GM12878 (cell line): ENCODE measurements around the gene TNFSF8. TPM values are rescaled to one million over a fixed set of nuclear protein-coding genes. Genes with fewer than 3 reads are reported as not detected.

Experiments
- ATAC-seq: fragments of 200-7000 bp; cut with Tn5 transposase; 3 replicates; pipeline ENCODE4 v1.9.1; 2020; ENCODE audit warnings: mild to moderate bottlenecking, moderate library complexity
- BruUV-seq: library from RNA; stranded (reverse); fragments of 400-500 nt; replicated peaks from 2 replicates; lab custom pipeline; 2021; lab: Mats Ljungman, UMichigan
- CTCF ChIA-PET: fragments of 300-600 bp; sonication (Branson Sonifier 250); formaldehyde crosslinking; extraction: SDS; loops from one replicate; lab custom pipeline; 2021; ENCODE audit warnings: inconsistent platforms; lab: Yijun Ruan, JAX
- POLR2A ChIA-PET: fragments of 350-600 bp; formaldehyde crosslinking; extraction: SDS; loops from one replicate; lab custom pipeline; 2021; ENCODE audit warnings: inconsistent platforms; lab: Charles Lee
- RAD21 ChIA-PET: fragments of 300-600 bp; sonication (Branson Sonifier 250); formaldehyde crosslinking; loops from one replicate; lab custom pipeline; 2023; ENCODE audit warnings: antibody characterized with exemption; ENCODE audit not compliant: unreplicated experiment; lab: Charles Lee
- SMC1A ChIA-PET: fragments of 300-600 bp; sonication (Branson Sonifier 250); formaldehyde crosslinking; loops from one replicate; lab custom pipeline; 2023; ENCODE audit not compliant: unreplicated experiment, uncharacterized antibody; lab: Charles Lee
- DNase-seq: peaks from one replicate; pipeline ENCODE4 v3.0.0-alpha.2; 2011; ENCODE audit warnings: low read depth, low spot score
- FAIRE-seq: peaks from 3 replicates; lab custom pipeline; 2011; peaks lifted over from hg19 to GRCh38; lab: Jason Lieb, UNC
- H2AFZ ChIP-seq: 2 replicates; pipeline ENCODE4 v1.6.0; 2011; ENCODE audit warnings: low read depth, low read length, control low read depth; ENCODE audit not compliant: control insufficient read depth
- H3K27ac ChIP-seq: 2 replicates; pipeline ENCODE4 v1.5.1; 2011; ENCODE audit warnings: control low read depth; ENCODE audit not compliant: control insufficient read depth, insufficient read depth
- H3K27me3 ChIP-seq, 2 experiments: replicated peaks in 1 of 2; 2 replicates each; pipeline versions ENCODE4 v1.6.0 to v1.6.1; 2011; ENCODE audit warnings: low read length in 1 of 2; ENCODE audit not compliant: control insufficient read depth in 2 of 2, insufficient read depth in 2 of 2
- H3K36me3 ChIP-seq, 2 experiments: 2 replicates each; pipeline ENCODE4 v1.5.1; 2011; ENCODE audit warnings: low read length in 1 of 2; ENCODE audit not compliant: control insufficient read depth in 2 of 2, insufficient read depth in 2 of 2
- H3K4me1 ChIP-seq: 2 replicates; pipeline ENCODE4 v1.6.1; 2011; ENCODE audit warnings: mild to moderate bottlenecking, low read length, moderate library complexity, mixed read lengths; ENCODE audit not compliant: control insufficient read depth, insufficient read depth
- H3K4me2 ChIP-seq: 2 replicates; pipeline ENCODE4 v1.6.0; 2011; ENCODE audit warnings: control low read depth; ENCODE audit not compliant: control insufficient read depth, insufficient read depth
- H3K4me3 ChIP-seq: fragments of 200-600 bp; sonication (generic); 2 replicates; pipeline ENCODE4 v1.5.1; 2016
- H3K79me2 ChIP-seq: 2 replicates; pipeline ENCODE4 v1.6.0; 2011; ENCODE audit warnings: low read length; ENCODE audit not compliant: control insufficient read depth, insufficient read depth
- H3K9ac ChIP-seq: 2 replicates; pipeline ENCODE4 v1.8.0; 2011; ENCODE audit warnings: low read length, control low read depth, mixed read lengths; ENCODE audit not compliant: control insufficient read depth, insufficient read depth
- H3K9me3 ChIP-seq: replicated peaks from 3 replicates; pipeline ENCODE4 v1.5.1; 2011; ENCODE audit warnings: mild to moderate bottlenecking, low read length; ENCODE audit not compliant: control insufficient read depth, insufficient read depth
- H4K20me1 ChIP-seq: 2 replicates; pipeline ENCODE4 v1.6.0; 2011; ENCODE audit not compliant: control insufficient read depth, insufficient read depth
- SPI1 ChIP-seq: IDR thresholded peaks from 2 replicates; pipeline ENCODE4 v1.6.1; 2011; ENCODE audit warnings: low read depth, mild to moderate bottlenecking, low read length, moderate library complexity, borderline replicate concordance; ENCODE audit not compliant: insufficient read depth
- ZNF384 ChIP-seq: IDR thresholded peaks from 2 replicates; pipeline ENCODE4 v1.6.1; 2012; ENCODE audit warnings: low read depth, mild to moderate bottlenecking, low read length, improper control_type of control experiment, borderline replicate concordance
- ZNF622 ChIP-seq: fragments of 450-650 bp; IDR thresholded peaks from 2 replicates; pipeline ENCODE4 v1.6.1; 2017; ENCODE audit warnings: mild to moderate bottlenecking, inconsistent platforms
- WGBS: methylation state at CpG from one replicate; pipeline ENCODE4 v1.1.6; 2016; ENCODE audit warnings: low lambda C conversion rate; ENCODE audit not compliant: insufficient replicate concordance, insufficient coverage; ENCODE audit errors: missing lambda C conversion rate; 5-methylcytosine and 5-hydroxymethylcytosine counted together
- in situ Hi-C: fragments of 300-500 bp; cut with MboI; formaldehyde crosslinking; loops from 9 replicates; pipeline ENCODE4 v1.14.3; 2018; ENCODE audit warnings: mixed read lengths
- intact Hi-C: fragments of 100-400 bp; cut with micrococcal nuclease; formaldehyde crosslinking; loops from one replicate; pipeline ENCODE4 v1.14.2; 2022; ENCODE audit not compliant: unreplicated experiment
- polyA plus RNA-seq, 11 experiments: library from polyadenylated mRNA; depleted of rRNA in 4 of 11; unstranded in 6 of 11; stranded (reverse) in 5 of 11; fragments of >200 nt; fragmentation: Nextera tagmentation in 4 of 11; fragmentation: Illumina TruSeq in 1 of 11; extraction: Ambion mirVana in 4 of 11; extraction: Trizol in 1 of 11; gene quantifications; 1 replicate in 1 of 11; 2 replicates in 10 of 11; pipeline versions ENCODE4 v1.2.1 to v1.2.3, GENCODE V29; 2011 to 2016; ENCODE audit warnings: inconsistent platforms in 2 of 11, missing spikeins in 2 of 11, low read depth in 1 of 11
- total RNA-seq, 4 experiments: library from RNA; depleted of rRNA in 3 of 4; stranded (reverse); fragments of >200 nt in 3 of 4; fragmentation: Illumina TruSeq in 1 of 4; extraction: Trizol in 1 of 4; gene quantifications; 2 replicates each; pipeline versions ENCODE4 v1.2.1 to v1.2.3, GENCODE V29; 2013 to 2021

Gene TNFSF8
- total and polyA plus RNA-seq, 10 of the 15 experiments (the other 5 are each of a cell fraction or from before 2014, with no cell fraction given) = 0.10 to 0.29 (median 0.15) TPM; not detected in 7

- Histone ChIP-seq H3K9me3 (no peaks in the 10 kb centered on the region), H2AFZ (no peak overlapping the region), H3K79me2 (no peaks in the 10 kb centered on the region), H3K36me3 (no peaks in the 10 kb centered on the region), H3K9ac (no peak overlapping the region), H3K27me3 (peaks cover 4 to 22% of the 10 kb centered on the region in 2 experiments), H4K20me1 (no peaks in the 10 kb centered on the region; the same call in 1 of the 2 replicates), H3K27ac (no peak overlapping the region), H3K4me3 (no peak overlapping the region), H3K4me2 (0 out of 2 replicates have a peak overlapping the region, but pooled peaks have one; percentile 9), H3K4me1 (peaks cover 5% of the 10 kb centered on the region; the same call in 1 of the 2 replicates)
- TF ChIP-seq SPI1 (no peak), ZNF384 (peak; percentile 58; the same call in 1 of the 2 replicates)
- RAD21 ChIA-PET = interaction anchor here (0.6 to 2.3 kb wide), 3 partner anchors 10 to 317 kb away, joined by 4 to 12 read pairs (median 5); no protein-coding TSS in a partner anchor
- in situ Hi-C loops = no loop called here
- CTCF ChIA-PET = interaction anchor here (0.6 to 1.8 kb wide), 11 partner anchors 12 to 248 kb away, joined by 3 to 5 read pairs (median 4); no protein-coding TSS in a partner anchor
- no TSS peak for BruUV-seq
- intact Hi-C loops = no loop called here
- SMC1A ChIA-PET = interaction anchor here (0.6 to 2.6 kb wide), 20 partner anchors 9 to 1714 kb away, joined by 3 to 9 read pairs (median 3); no protein-coding TSS in a partner anchor
- FAIRE-seq = no peak
- POLR2A ChIA-PET = interaction anchor here (0.6 kb wide), 2 partner anchors 185 to 255 kb away, joined by 3 read pairs; no protein-coding TSS in a partner anchor
- WGBS = 0% methylated on average over 5 of the region's 5 CpGs
- ATAC-seq = peak; percentile 20; the same call in 1 of the 3 replicates
- DNase-seq = no peak
Measured at GRCh38 chr9:114929201-114929600, 1.2 kb downstream of the TNFSF8 start.

- Histone ChIP-seq H3K4me1 (peaks cover 5% of the 10 kb centered on the region; the same call in 1 of the 2 replicates), H3K27ac (no peak overlapping the region), H3K27me3 (peaks cover 1 to 18% of the 10 kb centered on the region in 2 experiments), H2AFZ (no peak overlapping the region), H3K4me2 (no peak overlapping the region), H4K20me1 (no peaks in the 10 kb centered on the region), H3K4me3 (no peak overlapping the region), H3K9ac (no peak overlapping the region), H3K36me3 (no peaks in the 10 kb centered on the region), H3K79me2 (no peaks in the 10 kb centered on the region), H3K9me3 (no peaks in the 10 kb centered on the region)
- ChIA-PET RAD21 (interaction anchor here (0.8 to 2.3 kb wide), 3 partner anchors 9 to 86 kb away, joined by 3 to 12 read pairs (median 5); no protein-coding TSS in a partner anchor), POLR2A (interaction anchor here (0.6 kb wide), 1 partner anchor 255 kb away, joined by 3 read pairs; no protein-coding TSS in a partner anchor), CTCF (interaction anchor here (0.6 to 1.8 kb wide), 10 partner anchors 12 to 248 kb away, joined by 3 to 5 read pairs (median 4); no protein-coding TSS in a partner anchor), SMC1A (interaction anchor here (0.9 to 2.6 kb wide), 14 partner anchors 8 to 84 kb away, joined by 3 to 9 read pairs (median 4); no protein-coding TSS in a partner anchor)
- intact Hi-C loops (no loop called here), in situ Hi-C loops (no loop called here)
- no peak for TF ChIP-seq ZNF622
- FAIRE-seq (no peak), DNase-seq (no peak), ATAC-seq (no peak)
- no TSS peak for BruUV-seq
- 0% methylated on average over 1 of the region's 1 CpG for WGBS
Measured at GRCh38 chr9:114928671-114929070, 1.7 kb downstream of the TNFSF8 start.
